ENCODE data around the gene NEFH.

GRCh38 chr22:29473001-29473400 is 7.0 kb upstream of the NEFH start:
- TF ChIP-seq SUZ12 (IDR thresholded peaks at IDR 0.05) (no peak), TARDBP (IDR thresholded peaks at IDR 0.05) (no peak), FOXK2 (IDR thresholded peaks at IDR 0.05) (no peak), HDGF (IDR thresholded peaks at IDR 0.05; ENCODE audit: borderline replicate concordance) (no peak), PKNOX1 (IDR thresholded peaks at IDR 0.05) (no peak), NFRKB (IDR thresholded peaks at IDR 0.05) (no peak), SP1 (IDR thresholded peaks at IDR 0.05) (no peak), FOXM1 (IDR thresholded peaks at IDR 0.05; ENCODE audit: borderline replicate concordance) (no peak), ELF4 (IDR thresholded peaks at IDR 0.05) (no peak), BHLHE40 (IDR thresholded peaks at IDR 0.05; ENCODE audit: borderline replicate concordance) (no peak)

Data from HEK293T (cell line).